Caco-2 (cell line): Measurements from ENCODE around the gene NDUFA11. TPM values are rescaled to one million over a fixed set of nuclear protein-coding genes. Genes with fewer than 3 reads are reported as not detected.

Experiments
- BruUV-seq: library from RNA; stranded (reverse); fragments of 400-500 nt; replicated peaks from 2 replicates; lab custom pipeline; 2021; lab: Mats Ljungman, UMichigan
- CTCF ChIA-PET: fragments of 300-600 bp; sonication (Branson Sonifier 250); formaldehyde crosslinking; loops from one replicate; lab custom pipeline; 2022; ENCODE audit warnings: antibody characterized with exemption; lab: Charles Lee
- POLR2A ChIA-PET: fragments of 300-600 bp; sonication (Branson Sonifier 250); formaldehyde crosslinking; loops from one replicate; lab custom pipeline; 2022; ENCODE audit warnings: antibody characterized with exemption; lab: Charles Lee
- DNase-seq, 2 experiments: peaks; one replicate each; pipeline versions ENCODE4 v3.0.0 to v3.0.0-alpha.2; 2020 to 2022
- H3K27me3 ChIP-seq: replicated peaks from 2 replicates; pipeline ENCODE4 v1.6.0; 2011; ENCODE audit warnings: low read length; ENCODE audit not compliant: control insufficient read depth, insufficient read depth
- H3K36me3 ChIP-seq: 2 replicates; pipeline ENCODE4 v1.5.1; 2011; ENCODE audit warnings: low read length; ENCODE audit not compliant: control insufficient read depth, insufficient read depth
- H3K4me1 ChIP-seq: fragments of 250-450 bp; sonication (Bioruptor Pico); 2 replicates; pipeline ENCODE4 v1.5.1; 2020; ENCODE audit warnings: mild to moderate bottlenecking
- H3K4me3 ChIP-seq: 2 replicates; pipeline ENCODE4 v1.5.1; 2011; ENCODE audit warnings: low read depth, mild to moderate bottlenecking, control low read depth, low read length
- H3K9me3 ChIP-seq: fragments of 250-450 bp; sonication (Bioruptor Pico); 2 replicates; pipeline ENCODE4 v1.5.1; 2020; ENCODE audit warnings: mild to moderate bottlenecking, moderate library complexity
- H3K27ac Mint-ChIP-seq: one replicate; pipeline ENCODE4 v1.8.0; 2022; ENCODE audit warnings: mixed read lengths; ENCODE audit not compliant: unreplicated experiment
- H3K27me3 Mint-ChIP-seq: one replicate; pipeline ENCODE4 v1.8.0; 2022; ENCODE audit warnings: mixed read lengths; ENCODE audit not compliant: insufficient read depth, unreplicated experiment
- H3K36me3 Mint-ChIP-seq: one replicate; pipeline ENCODE4 v1.8.0; 2022; ENCODE audit warnings: mild to moderate bottlenecking, mixed read lengths; ENCODE audit not compliant: insufficient read depth, unreplicated experiment
- H3K4me1 Mint-ChIP-seq: one replicate; pipeline ENCODE4 v1.8.0; 2022; ENCODE audit warnings: low read depth, mixed read lengths; ENCODE audit not compliant: unreplicated experiment
- H3K4me3 Mint-ChIP-seq: one replicate; pipeline ENCODE4 v1.8.0; 2022; ENCODE audit warnings: mild to moderate bottlenecking, moderate library complexity, mixed read lengths; ENCODE audit not compliant: unreplicated experiment
- H3K9me3 Mint-ChIP-seq: one replicate; pipeline ENCODE4 v1.8.0; 2022; ENCODE audit warnings: mixed read lengths; ENCODE audit not compliant: unreplicated experiment
- intact Hi-C: fragments of 100-400 bp; cut with micrococcal nuclease; formaldehyde crosslinking; loops from one replicate; pipeline ENCODE4 v1.10.0; 2022; ENCODE audit not compliant: unreplicated experiment
- total RNA-seq: library from RNA; stranded (reverse); gene quantifications from 2 replicates; pipeline ENCODE4 v1.2.3, GENCODE V29; 2022
- TF ChIP-seq, protein P1 (sequence below), 2 experiments: fragments of 200-600 bp in 1 of 2; IDR thresholded peaks; 1 replicate in 1 of 2; 2 replicates in 1 of 2; pipeline versions ENCODE4 v1.5.1 to v1.8.0; 2011 to 2022; ENCODE audit warnings: antibody characterized with exemption in 1 of 2, control low read depth in 1 of 2, inconsistent platforms in 1 of 2, low read depth in 1 of 2, low read length in 1 of 2, mild to moderate bottlenecking in 1 of 2, moderate library complexity in 1 of 2; ENCODE audit not compliant: insufficient read depth in 1 of 2, severe bottlenecking in 1 of 2, unreplicated experiment in 1 of 2

NDUFA11 gene
- total RNA-seq, 1 experiment from 2014 or later, result 272 TPM

DNA sequence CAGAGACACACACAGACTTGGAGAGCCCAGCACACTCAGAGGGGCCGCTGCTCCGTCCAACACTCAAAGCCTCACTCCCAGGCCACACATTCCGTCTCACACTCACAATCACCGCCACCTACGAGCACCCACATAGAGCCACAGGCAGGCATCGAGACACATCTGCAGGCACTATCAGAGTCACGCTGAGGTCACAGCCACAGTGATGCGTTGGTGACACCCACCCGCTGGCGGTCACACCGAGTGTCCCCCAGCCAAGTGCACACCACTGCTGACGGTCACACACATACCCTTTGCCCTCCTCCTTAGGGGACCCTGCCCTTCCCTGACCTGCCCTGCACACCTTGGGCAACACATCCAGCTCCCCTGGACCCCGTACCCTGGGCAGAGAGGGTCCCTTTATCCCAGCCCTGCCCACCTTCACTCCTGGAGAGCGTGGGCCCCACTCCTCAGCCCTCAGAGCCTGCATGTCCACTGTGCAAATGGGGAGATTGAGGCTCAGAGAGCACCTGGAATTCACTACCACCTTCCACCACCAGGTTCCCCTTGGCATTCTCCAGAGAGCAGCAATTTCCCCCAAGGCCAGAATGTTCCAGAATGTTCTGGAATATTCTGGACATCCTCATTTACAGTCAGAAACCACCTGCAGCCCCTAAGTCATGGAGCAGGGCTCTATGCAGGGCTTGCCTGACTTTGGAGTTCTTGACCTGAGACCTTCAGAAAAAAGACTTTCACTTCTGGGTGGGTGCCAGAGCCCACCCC is 38.7 kb downstream of the NDUFA11 start:
- Histone ChIP-seq H3K9me3 (no peaks in the 10 kb centered on the region), H3K4me1 (peaks cover 6% of the 10 kb centered on the region; the same call in 1 of the 2 replicates), H3K4me3 (no peak overlapping the region), H3K36me3 (no peaks in the 10 kb centered on the region), H3K27me3 (no peaks in the 10 kb centered on the region)
- ChIA-PET POLR2A (no interaction called here), CTCF (no interaction called here)
- no peaks in the 10 kb centered on the region for H3K36me3 Mint-ChIP-seq
- no peaks in the 10 kb centered on the region for H3K9me3 Mint-ChIP-seq
- no peak overlapping the region for H3K27ac Mint-ChIP-seq
- no peaks in the 10 kb centered on the region for H3K27me3 Mint-ChIP-seq
- intact Hi-C loops, result no loop called here
- no peak overlapping the region for H3K4me3 Mint-ChIP-seq
- no peak for DNase-seq
- no peaks in the 10 kb centered on the region for H3K4me1 Mint-ChIP-seq
- TF ChIP-seq, protein P1, sequence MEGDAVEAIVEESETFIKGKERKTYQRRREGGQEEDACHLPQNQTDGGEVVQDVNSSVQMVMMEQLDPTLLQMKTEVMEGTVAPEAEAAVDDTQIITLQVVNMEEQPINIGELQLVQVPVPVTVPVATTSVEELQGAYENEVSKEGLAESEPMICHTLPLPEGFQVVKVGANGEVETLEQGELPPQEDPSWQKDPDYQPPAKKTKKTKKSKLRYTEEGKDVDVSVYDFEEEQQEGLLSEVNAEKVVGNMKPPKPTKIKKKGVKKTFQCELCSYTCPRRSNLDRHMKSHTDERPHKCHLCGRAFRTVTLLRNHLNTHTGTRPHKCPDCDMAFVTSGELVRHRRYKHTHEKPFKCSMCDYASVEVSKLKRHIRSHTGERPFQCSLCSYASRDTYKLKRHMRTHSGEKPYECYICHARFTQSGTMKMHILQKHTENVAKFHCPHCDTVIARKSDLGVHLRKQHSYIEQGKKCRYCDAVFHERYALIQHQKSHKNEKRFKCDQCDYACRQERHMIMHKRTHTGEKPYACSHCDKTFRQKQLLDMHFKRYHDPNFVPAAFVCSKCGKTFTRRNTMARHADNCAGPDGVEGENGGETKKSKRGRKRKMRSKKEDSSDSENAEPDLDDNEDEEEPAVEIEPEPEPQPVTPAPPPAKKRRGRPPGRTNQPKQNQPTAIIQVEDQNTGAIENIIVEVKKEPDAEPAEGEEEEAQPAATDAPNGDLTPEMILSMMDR (IDR thresholded peaks at IDR 0.05; ENCODE audit: insufficient read depth in 1 of 2, low read depth in 1 of 2, low read length in 1 of 2, severe bottlenecking in 1 of 2, unreplicated experiment in 1 of 2), result peak in 1 of 2 experiments; percentile 26
- no TSS peak for BruUV-seq

GRCh38 chr19:5864013-5864720 is 39.4 kb downstream of the NDUFA11 start:
- POLR2A ChIA-PET, result no interaction called here
- Histone ChIP-seq H3K36me3 (no peaks in the 10 kb centered on the region), H3K9me3 (no peaks in the 10 kb centered on the region), H3K27me3 (no peaks in the 10 kb centered on the region), H3K4me1 (peaks cover 6% of the 10 kb centered on the region; the same call in 1 of the 2 replicates), H3K4me3 (no peak overlapping the region)
- Mint-ChIP-seq H3K27ac (no peak overlapping the region), H3K36me3 (no peaks in the 10 kb centered on the region), H3K9me3 (no peaks in the 10 kb centered on the region), H3K27me3 (no peaks in the 10 kb centered on the region), H3K4me1 (no peaks in the 10 kb centered on the region), H3K4me3 (no peak overlapping the region)
- no peak for DNase-seq
- no TSS peak for BruUV-seq
- intact Hi-C loops, result no loop called here
- TF ChIP-seq, protein P1 (IDR thresholded peaks at IDR 0.05; ENCODE audit: insufficient read depth in 1 of 2, low read depth in 1 of 2, low read length in 1 of 2, severe bottlenecking in 1 of 2, unreplicated experiment in 1 of 2), result no peak
- CTCF ChIA-PET, result interaction anchor here (0.6 kb wide), 1 partner anchor 13 kb away, joined by 3 read pairs; no protein-coding TSS in a partner anchor

DNA sequence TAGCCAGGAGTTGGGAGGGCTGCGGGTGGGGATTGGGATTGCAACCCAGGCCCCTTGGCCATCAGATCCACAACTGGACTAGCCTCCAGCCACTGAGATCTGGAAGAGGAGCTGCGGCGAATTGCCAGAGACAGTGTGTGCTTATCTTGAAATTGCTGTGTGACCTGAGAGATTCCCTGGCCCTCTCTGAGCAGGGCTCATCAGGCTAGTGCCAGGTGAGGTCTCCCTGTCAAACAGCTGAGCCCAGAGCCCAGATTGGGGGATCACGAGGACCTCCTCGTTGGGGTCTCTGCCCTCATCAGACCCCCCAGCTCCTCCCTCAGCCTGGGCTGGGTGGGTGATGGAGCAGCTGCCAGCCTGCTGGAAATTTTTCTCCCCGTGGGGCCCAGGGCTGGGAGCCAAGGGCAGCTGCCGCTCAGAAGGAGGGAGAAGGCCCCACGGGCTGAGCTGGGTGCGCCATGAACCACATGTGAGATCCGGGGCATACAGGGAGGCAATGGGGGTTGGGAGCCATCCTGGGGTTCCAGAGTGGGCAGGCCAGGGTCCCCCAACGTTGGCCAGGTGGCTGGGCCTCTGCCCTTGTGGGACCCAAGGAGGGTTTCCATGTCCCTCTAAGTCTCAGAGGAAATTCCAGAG is 40.4 kb downstream of the NDUFA11 start:
- Mint-ChIP-seq H3K4me1 (no peaks in the 10 kb centered on the region), H3K27ac (no peak overlapping the region), H3K36me3 (no peaks in the 10 kb centered on the region), H3K9me3 (no peaks in the 10 kb centered on the region), H3K27me3 (no peaks in the 10 kb centered on the region), H3K4me3 (no peak overlapping the region)
- no peak for DNase-seq
- POLR2A ChIA-PET, result no interaction called here
- CTCF ChIA-PET, result no interaction called here
- no peak overlapping the region for H3K4me3 ChIP-seq
- peaks cover 6% of the 10 kb centered on the region; the same call in 1 of the 2 replicates for H3K4me1 ChIP-seq
- H3K9me3 ChIP-seq, result no peaks in the 10 kb centered on the region
- BruUV-seq, result no TSS peak
- no peaks in the 10 kb centered on the region for H3K27me3 ChIP-seq
- TF ChIP-seq, protein P1 (IDR thresholded peaks at IDR 0.05; ENCODE audit: insufficient read depth in 1 of 2, low read depth in 1 of 2, low read length in 1 of 2, severe bottlenecking in 1 of 2, unreplicated experiment in 1 of 2), result no peak
- H3K36me3 ChIP-seq, result no peaks in the 10 kb centered on the region
- intact Hi-C loops, result no loop called here
